Measurements from ENCODE around the gene APOD.
"Not testable (repeated sequence)": the region's sequence is repeated elsewhere in the genome, so short reads cannot be mapped to it uniquely, and the experiment has no call there.

APOD gene

DNA sequence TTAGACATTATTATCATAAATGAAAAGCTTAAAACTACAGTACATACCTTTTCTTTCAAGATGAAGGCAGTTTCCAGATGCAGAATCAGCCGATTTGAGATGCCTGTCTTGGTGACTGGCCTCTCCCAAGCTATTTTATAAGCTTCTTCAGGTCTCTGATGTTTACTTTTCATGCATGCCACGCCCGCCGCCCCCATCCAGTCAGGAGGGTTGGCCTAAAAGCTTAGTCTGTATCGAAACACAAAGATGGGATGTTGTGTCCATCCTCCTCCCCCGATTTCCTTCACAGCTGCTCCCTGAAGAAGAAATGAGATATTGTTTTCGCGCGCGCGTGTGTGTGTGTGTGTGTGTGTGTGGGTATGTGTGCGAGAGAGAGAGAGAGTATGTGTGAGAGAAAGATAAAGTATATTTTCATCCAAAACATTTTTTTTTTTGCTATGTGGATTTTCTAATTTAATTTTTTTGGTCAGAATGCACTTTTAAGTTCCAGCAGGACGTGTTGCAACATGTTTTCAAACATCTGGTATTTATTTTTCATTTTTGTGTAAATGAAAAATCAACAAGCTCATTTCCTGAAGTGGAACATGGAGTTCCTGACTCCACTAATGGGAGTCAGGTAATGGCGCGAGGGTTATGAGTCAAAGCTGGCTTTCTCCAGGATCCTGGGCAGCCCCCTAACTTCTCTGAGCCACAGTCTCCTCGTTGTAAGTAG lies at the start of gene APOD:
Gene APOD, minus strand, starts transcription at position 110 of the 712 bp plus-strand sequence. CDS start 4,479 bp downstream, outside the sequence.
- TF ChIP-seq ARNTL (CRISPR knock-in tag; IDR thresholded peaks at IDR 0.05; ENCODE audit: borderline replicate concordance, low read depth) (no peak), ZNF8 (CRISPR knock-in tag; IDR thresholded peaks at IDR 0.05) (no peak), TOX (CRISPR knock-in tag; IDR thresholded peaks at IDR 0.05; ENCODE audit: borderline replicate concordance) (no peak), ISL1 (CRISPR knock-in tag; IDR thresholded peaks at IDR 0.05) (no peak)
- no peak for ATAC-seq

DNA sequence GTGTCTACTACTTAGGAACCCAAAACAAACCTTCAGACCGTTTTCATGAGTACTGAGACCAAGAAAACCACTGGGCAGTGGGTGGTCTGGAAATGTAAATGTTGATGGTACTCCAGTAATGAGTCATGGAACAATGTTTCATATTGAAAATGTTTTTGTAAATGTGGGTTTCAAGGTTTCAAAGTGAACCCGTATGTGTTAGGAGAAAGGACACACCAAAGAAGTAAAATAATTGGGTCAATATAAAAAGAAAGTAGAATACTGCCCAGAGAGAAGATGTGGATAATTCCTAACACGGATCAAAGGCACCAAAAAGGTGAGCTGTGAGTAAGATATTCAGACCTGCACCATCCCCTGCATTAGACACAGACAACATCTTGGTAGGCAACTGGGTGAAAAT lies 49.6 kb upstream of the APOD start:
- ATAC-seq = not testable (repeated sequence)

DNA sequence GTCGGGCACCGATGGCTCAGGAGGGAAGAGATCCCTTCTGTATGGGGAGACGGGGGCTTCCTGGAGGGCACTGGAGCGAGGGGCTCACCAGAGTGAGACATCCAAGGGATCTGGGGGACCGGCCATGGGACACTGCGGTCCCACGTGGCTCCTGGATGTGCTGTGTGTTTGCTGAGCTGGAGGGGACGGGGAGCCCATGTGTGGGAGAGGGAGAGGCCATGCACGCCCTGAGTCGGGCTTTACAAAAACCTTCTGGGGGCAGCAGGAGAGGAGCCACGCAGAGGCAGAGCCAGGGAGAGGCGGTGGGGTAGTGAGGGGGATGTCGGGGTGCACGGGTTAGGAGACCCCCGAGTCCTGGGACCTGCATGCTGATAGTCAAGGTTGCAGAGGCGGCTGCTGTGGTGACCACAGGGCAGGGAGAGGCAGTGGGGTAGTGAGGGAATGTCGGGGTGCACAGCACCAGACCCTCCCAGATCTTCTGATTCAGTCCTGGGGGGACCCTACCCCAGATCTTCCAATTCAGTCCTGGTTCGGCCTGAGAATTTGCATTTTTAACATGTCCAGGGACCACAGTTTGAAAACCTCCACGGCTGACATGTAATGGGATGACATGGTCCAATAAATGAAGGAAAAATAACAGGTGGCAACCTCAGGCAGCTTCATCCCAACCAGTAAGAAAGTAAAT lies 48.9 kb upstream of the APOD start:
- ATAC-seq = not testable (repeated sequence)

GRCh38 chr3:195632046-195632445 lies 48.3 kb upstream of the APOD start:
- ATAC-seq = not testable (repeated sequence)

DNA sequence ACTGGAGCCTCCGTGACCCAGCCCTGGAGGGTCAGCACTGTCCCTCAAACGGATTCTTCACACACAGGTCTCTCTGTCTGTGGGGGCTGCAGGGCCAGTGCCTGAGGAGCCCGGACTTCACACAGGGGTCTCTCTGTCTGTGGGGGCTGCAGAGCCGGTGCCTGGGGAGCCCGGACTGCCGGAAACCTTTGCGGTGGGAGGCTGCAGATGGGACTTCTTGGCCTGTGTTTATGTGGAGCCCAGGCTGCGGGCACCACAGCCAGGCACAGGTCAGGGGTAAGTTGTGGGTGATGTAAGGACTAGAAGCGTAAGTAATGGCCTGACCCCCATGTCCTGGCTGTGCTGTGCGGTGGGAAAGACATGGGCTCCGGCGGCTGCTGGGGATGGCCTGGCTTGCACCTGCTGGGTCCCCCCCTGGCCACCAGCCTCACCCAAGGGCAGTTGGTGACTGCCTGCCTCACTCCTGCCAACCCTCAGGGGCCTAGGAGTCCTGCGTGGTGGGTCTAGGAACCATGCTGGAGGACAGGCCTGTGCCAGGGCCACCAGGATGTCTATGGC lies 47.3 kb upstream of the APOD start:
- ATAC-seq = not testable (repeated sequence)

DNA sequence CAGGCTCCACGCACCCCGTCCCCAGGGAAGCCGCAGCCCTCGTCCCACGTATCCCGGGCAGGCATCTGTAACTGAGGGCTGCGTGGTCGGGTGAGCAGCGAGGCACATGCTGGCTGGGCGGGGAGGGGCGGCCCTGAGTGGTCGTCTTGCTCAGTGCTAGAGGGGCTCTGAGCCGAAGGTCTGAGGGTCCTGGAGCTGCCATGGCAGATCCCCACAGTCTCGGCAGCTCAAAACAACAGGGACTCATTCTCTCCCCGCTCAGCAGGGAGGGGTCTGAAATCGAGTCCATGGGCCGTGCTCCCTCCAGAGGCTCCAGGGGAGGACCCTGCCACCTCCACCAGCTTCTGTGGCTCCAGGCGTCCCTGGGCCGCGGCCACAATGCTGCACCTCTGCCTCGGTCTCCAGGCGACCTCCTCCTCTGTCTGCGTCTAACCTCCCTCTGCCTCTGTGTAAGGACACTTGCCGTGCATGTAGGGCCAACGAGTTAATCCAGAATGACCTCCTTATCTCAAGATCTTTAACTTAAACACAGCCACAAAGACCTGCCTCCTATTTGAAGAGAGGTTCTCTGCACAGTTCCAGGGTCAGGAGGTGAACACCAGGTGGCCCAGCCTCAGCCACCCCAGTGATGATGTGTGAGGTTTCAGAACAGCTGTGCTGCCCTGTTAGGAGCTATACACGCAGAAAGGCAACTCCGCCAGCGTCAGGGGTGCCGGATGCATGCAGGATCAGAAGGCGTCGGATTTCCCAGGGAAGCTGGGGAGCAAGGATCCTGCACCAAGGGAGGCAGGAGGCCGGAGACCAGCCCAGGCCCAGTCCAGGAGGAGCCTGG lies 46.6 kb upstream of the APOD start:
- ATAC-seq = not testable (repeated sequence)

DNA sequence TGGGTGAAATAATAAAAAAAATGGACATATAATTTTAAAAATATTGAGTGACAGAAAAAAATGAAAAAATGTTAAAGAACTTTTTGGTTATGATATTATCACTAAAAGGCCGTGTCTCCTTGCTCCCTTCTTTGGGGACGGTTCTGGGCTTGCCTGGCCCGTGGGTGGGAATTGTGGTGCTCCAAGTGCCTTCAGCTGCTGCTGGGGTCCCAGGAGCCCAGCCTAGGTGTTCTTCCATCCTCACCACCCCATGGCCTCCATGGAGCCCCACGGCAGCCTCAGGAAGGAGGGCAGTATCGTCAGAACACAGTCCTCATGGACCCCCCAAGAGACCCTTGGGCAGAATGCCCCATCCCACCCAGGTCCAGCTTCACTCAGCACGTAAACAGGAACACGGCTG lies 45.9 kb upstream of the APOD start:
- not testable (repeated sequence) for ATAC-seq

DNA sequence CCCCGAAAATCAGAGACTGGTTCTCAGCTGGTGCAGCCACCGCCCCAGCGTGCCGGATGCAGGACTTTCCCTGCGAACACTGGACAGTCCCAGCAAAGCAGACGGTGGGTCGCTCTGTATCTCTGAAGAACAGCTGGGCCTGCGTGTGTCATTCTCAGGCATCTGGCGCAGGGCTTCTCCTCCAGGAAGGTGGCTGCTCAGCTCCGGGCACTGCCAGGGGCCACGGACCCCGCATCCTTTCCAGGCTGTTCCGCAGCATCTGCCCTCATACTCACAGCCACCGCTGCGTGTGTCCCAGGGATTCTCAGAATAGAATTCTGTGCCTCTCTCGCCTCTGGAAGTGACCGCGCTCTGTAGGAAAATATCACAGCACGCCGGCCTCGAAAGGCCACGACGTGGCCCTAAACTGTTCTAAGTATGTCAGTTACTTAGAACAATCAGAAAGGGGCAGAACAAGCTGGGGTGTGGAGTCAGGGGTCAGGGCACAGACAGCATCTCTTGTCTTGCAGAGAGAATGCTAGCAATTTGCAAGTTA lies 44.7 kb upstream of the APOD start:
- ATAC-seq = not testable (repeated sequence)

GRCh38 chr3:195627515-195628385 lies 44.0 kb upstream of the APOD start:
- ATAC-seq = not testable (repeated sequence)

- ATAC-seq = peak; percentile 98
These were observed 41.1 kb upstream of the APOD start for GRCh38 chr3:195624603-195625560.

- ATAC-seq = not testable (repeated sequence)
These were observed 40.4 kb upstream of the APOD start for GRCh38 chr3:195624171-195624570.

DNA sequence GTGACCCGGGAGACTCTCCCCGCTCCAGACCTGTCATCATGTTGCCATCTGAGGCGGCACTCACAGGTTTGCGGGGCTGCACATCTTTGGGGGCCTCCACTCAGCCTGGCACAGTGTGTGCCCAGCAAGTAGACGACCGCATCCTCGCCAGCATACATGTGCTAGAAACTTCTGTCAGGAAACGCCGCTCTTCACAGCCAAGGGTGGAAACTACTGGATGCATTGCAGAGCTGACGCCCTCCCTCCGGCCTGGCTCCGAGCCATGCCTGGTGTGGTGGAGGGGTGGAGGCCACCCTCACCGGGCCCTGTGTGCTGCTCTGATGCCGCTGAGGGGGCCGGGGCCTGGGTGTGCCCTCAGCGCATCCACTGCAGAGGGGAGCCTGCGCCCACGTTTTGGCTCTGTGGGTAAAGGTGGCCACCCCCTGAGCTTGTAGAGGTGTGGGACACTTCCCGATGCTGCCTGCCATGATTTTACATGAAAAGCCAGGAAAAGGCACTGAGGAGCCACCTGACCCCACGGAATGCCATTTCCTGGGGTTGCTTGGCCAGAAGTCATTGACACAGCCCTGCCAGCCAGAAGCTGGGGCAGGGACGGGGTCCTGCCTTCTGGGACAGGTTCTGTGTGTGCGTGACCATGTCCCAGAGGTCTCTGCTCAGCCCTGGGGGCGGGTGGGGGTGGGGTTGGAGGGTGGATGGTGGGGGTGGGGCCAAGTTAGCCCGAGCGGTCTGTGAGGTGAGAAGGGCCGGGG lies 39.7 kb upstream of the APOD start:
- ATAC-seq = not testable (repeated sequence)

DNA sequence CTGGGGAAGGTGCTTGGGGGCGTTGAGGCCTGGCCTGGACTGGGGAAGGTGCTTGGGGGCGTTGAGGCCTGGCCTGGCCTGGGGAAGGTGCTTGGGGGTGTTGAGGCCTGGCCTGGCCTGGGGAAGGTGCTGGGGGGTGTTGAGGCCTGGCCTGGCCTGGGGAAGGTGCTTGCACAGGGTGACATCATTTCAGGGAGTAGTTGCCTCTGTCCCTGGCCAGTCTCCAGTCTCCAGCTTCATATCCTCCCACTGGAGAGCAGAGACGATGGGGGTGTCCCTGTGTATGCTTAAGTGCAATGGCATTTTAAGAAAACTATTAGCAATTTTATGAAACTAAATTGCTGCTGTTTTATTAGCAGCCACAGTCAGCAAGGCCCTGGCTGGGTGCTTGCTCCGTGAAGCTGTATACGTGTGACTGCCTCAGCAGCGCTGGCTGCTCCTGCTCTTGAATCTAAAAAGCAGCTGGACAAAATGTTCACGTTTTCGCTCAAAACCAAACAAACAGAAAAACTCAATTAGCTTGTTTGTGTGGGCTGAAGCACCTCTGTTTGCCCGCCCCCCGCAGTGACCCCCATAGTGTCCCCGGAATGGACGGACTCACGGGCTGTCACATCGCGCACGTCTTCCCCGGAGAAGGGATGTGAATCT lies 38.9 kb upstream of the APOD start:
- not testable (repeated sequence) for ATAC-seq

- not testable (repeated sequence) for ATAC-seq
These were observed 38.3 kb upstream of the APOD start for GRCh38 chr3:195622012-195622411.

DNA sequence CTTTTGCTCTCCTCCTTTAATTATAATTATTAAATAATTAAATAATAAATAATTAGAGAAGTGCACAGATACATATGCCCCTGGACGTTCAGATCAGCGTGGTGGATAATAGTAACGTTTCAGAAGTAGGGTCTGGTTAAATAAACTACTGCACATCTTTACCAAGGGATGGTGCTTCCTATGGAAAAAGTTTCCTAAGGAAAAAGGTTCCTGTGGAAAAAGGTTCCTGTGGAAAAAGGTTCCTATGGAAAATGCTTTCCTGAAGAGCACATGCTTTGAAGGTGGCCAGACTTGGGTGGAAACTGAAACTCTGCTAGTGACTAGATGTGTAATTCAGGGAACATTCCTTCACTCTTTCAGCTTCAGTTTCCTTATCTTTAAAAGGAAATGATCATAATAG lies 37.4 kb upstream of the APOD start:
- not testable (repeated sequence) for ATAC-seq

DNA sequence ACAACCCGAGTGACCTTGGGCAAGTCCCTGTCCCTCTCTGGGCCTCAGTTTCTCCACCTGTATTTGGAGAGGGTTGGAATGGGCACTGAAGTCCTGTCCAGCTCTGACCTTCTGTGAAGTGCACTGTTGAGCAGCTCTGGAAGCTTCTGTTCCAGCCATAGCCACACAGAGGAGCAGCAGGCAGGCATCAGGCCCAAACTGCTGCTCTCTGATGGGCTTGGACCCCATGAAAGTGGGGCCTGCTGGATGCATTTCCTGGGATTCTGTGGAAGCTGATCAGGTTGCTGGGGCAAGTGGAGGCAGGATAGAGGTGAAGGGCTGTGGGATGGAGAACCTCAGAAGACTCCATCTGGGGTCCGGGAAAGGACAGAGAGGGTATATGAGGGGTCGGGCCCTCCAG lies 36.7 kb upstream of the APOD start:
- ATAC-seq = not testable (repeated sequence)

DNA sequence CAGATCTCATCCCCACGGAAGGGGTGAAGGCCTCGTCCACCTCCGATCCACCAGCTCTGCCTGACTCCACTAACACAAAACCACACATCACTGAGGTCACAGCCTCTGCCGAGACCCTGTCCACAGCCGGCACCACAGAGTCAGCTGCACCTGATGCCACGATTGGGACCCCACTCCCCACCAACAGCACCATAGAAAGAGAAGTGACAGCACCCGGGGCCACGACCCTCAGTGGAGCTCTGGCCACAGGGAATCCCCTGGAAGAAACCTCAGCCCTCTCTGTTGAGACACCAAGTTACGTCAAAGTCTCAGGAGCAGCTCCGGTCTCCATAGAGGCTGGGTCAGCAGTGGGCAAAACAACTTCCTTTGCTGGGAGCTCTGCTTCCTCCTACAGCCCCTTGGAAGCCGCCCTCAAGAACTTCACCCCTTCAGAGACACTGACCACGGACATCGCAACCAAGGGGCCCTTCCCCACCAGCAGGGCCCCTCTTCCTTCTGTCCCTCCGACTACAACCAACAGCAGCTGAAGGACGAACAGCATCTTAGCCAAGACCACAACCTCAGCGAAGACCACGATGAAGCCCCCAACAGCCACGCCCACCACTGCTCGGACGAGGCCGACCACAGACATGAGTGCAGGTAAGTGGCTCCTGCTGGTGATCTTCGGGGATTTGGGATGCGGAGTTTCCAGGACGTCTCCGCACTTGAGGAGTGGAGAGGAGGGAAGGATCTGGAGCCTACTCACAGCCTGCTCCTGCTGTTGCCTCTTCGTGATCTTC lies 36.0 kb upstream of the APOD start:
- not testable (repeated sequence) for ATAC-seq
